ENCODE data around the gene TBXAS1.

DNA sequence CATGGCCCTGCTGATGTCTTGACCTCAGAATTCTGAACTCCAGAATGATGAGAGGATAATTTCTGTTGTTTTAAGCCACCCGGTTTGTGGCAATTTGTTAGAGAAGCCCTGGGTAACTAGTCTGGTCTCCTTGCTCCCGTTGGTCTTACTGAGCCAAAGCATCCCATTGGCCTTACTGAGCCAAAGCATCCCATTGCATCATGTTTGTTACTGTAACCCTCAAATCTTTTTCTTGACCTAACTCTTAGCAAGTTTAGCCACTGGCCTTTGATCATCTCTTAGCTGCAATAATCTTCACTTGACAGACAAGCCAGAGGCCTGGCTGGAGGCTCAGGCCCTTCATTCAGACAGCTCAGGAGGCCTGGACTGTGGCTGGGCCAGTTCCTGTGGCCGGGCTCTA lies 21.8 kb downstream of the TBXAS1 start:
- TF ChIP-seq RAD21 (conservative IDR thresholded peaks at IDR 0.05 in 1 of 2, IDR thresholded peaks at IDR 0.05 in 1 of 2) (no peak), POLR2A (IDR thresholded peaks at IDR 0.05; ENCODE audit: low read length) (no peak), MAZ (IDR thresholded peaks at IDR 0.05; ENCODE audit: borderline replicate concordance, low read depth, low read length) (no peak)
